NCI-H2107 treated with DMSO at 0.1 percent for 48 hours (cell line): ENCODE results near the gene CFAP77.

Source experiments
- DNase-seq: peaks from one replicate; lab custom pipeline; 2025; ENCODE audit not compliant: unreplicated experiment; lab: John Stamatoyannopoulos, UW

The CFAP77 gene

GRCh38 chr9:132487351-132487791 is 77.4 kb downstream of the CFAP77 start:
- no peak for DNase-seq

DNA sequence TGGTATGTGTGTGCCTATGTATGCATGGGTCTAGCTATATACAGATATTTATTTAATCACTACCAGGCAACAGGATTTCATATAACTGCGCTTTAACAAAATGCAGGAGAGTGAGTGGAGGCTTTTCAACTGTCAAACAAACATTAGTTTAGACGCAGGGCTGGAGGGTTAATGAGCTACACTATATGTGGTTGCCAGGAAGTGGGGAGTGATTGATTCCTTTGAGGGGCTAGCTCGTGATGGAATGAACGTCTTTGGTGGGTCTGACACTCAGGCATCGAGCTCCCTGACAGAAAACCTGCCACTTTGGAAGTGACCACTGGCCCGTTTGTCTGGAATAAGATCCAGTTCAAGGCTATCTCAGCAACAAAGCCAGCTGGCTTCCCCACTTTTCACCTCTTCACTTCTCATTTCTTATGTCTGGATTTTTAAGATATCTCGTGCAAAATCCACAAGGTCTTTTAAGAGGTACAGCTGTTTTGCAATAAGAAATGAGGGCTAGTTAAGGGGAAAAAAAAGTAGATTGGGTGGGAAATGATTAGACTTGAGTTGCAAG is 78.0 kb downstream of the CFAP77 start:
- no peak for DNase-seq

DNA sequence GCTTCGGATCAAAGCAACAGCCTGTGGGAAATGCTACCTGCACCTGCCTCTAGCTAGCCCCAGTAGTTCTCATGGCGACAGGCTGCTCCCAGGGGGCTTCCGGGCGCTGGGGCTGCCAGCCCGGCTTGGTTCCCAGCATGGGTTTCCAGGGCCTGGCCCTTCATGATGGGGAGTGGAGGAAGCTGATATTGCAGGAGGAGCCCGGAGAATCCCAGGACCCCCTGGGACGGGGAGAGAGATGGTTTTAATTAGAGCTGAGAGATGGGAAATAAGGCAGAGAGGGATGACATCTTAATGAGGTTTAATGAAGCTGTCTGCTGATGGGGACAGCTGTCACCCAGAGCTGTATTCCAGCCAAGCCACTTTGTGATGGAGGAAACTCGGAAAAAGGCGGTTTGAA is 78.6 kb downstream of the CFAP77 start:
- peak; percentile 52 for DNase-seq

DNA sequence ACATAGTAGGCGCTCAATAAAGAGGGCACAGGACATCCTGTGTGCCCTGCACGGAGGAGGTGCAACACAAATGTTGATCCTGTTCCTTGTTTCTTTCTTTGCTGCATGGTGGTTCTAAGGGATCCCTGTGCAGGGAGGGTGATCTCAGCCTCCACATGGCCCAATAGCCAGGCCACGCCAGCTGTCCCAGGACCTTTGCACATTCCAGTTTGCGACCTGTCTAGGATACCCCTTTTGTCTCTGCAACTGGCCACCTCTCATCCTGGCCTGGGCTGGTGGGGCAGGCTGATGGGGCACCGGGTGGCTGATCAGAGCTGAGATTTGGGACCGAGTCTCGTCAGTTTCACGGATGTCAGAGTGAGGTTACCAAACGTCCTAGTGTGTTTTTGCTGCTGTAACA is 79.5 kb downstream of the CFAP77 start:
- DNase-seq = no peak

DNA sequence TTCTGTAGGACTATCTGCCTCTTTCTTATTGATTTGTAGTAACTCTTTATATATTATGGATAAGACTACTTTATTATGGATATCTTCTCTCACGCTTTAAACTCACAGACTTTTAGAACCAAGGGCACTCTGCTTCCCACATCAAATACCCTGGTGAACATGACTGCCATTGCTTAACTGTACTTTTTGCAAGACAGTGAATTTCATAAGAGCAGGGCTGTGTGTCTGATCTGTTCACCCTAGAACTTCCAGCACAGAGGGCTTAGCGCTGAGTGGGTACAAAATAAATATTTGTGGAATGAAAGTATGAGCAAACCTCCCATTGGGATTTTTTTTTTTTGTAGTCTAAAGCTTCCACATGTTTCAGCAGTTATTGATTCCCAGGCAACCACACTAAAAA is 84.8 kb downstream of the CFAP77 start:
- DNase-seq = no peak

GRCh38 chr9:132497731-132498130 is 87.7 kb downstream of the CFAP77 start:
- no peak for DNase-seq

DNA sequence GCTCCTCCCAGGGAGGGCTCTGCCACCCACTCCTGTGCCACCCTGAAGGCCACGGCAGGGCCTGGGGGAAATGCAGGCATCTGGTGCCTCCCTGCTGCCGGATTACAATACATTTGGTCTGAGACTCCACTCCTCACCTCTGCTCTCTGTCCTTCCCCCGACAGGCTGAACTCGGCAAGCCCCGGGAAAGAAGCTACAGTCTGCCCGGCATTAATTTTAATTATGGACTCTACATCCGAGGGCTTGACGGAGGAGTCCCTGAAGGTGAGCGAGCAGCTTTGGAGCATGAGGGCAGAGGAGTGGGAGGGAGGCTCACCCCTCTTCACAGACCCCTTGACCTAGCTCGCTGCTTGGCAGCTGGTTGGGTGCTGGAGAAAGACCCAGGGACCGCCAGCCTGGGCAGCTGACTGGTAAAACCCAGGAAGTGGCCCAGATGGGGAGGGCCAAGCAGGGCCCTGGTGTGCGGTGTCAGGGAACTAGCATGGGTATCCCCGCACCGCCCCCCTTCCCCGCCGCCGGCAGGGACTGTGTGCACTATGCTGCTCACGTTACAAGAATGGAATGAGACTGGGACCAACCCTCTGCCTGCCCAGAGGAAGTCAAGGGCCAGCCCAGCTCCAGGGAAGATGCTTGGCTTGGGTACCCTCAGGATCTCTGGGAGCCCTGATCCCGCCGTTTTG is 88.7 kb downstream of the CFAP77 start:
- DNase-seq = peak; percentile 28

DNA sequence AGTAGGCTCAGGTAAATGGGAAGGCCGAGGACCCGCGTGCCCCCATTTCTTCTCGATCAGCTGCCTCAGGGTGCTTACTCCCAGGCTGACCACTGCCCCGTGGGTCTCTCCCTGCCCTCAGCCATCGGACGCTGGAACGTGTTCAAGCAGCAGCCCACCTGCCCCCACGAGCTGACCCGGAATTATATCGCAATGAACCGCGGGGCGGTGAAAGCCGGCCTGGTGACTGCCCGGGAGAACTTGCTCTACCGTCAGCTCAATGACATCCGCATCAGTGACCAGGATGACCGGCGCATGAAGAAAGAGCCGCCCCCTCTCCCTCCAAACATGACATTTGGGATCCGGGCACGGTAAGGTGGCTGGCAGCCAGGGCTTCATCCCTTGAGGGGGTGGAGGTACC is 89.2 kb downstream of the CFAP77 start:
- DNase-seq = no peak

DNA sequence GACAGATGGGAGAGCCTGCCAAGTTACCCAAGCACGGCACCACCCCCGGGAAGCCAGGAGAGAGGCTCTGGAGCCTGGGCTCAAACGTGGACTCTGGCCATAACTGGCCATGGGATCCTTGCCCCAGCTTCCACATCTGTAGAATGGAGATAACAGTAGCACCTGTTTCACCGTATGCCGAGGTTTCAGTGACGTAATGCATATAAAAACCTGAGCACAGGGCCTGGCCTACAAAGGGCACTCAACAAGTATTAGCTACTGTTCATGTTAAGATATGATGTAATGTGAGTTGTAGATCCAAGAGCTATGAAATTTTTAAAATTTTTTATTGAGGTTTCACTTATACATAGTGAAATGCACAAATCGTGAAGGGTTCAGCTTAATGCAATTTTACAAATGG is 90.2 kb downstream of the CFAP77 start:
- DNase-seq = no peak

GRCh38 chr9:132502480-132502879 is 92.5 kb downstream of the CFAP77 start:
- DNase-seq = no peak

DNA sequence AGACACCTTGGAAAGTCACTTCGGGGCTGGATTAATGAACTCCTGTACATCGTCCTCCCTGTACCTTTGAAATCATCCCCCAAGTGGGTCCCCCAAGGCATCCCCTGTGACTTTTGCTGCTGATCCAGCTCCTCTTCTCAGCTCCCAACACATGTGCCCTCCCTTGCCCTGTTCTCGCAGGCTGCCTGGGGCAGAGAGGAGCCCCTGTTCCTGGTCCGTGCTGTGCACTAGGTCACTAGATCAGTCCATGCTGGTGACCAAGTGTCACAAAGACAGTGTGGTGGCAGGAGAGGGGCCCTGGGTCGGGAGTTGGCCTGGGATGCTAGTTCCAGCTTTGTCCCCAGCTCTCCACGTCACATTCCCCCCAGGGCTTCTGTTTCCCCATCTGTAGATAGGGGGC is 93.1 kb downstream of the CFAP77 start:
- no peak for DNase-seq

DNA sequence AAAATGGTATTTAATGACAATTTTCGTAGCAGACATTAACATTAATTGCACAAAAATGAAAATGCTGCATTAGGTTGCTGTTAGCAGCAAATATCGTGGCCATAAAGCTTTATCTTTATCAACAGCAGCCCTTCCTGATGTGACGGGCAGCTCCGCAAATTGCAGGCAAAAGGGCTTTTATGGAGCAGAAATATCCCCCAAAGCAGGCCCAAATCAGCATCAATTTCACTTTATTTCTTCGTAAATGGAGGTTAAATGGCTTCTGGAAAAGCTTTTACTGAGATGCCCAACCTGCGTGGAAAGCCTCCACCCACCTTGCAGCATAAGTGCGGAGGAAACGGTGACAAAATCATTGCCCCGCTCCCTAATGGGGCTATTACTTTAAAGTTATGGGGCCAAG is 94.5 kb downstream of the CFAP77 start:
- no peak for DNase-seq

DNA sequence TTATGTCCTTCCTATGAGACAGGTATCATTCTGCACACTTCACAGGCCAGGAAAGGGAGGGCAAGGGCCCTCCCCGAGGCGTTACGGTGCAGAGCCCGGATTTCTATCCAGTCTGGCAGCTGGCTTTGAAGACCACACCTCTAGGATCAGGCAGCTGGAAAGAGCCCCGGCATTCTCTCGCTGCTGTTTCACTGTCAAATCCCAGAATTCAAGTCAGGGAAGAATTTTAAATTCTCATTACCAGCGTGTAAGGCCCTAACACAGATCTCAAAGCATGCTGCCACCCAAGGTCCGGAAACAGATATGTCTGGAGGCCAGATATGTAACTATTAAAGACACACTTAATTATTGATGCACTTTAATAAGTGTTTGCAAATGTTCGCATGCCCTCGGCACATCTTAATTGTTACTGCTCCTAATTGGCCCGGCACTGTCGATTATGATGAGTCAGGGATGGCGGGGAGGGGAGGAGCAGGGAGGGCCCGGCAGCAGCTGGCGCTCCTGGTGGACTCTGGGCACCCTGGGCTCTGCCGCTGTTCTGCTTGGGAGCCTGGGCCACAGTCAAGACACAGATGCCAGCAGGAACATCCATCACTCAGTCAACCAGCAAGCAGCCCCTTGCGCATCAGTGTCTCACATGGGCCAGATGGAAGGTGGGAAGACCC is 96.1 kb downstream of the CFAP77 start:
- DNase-seq = peak; percentile 41

DNA sequence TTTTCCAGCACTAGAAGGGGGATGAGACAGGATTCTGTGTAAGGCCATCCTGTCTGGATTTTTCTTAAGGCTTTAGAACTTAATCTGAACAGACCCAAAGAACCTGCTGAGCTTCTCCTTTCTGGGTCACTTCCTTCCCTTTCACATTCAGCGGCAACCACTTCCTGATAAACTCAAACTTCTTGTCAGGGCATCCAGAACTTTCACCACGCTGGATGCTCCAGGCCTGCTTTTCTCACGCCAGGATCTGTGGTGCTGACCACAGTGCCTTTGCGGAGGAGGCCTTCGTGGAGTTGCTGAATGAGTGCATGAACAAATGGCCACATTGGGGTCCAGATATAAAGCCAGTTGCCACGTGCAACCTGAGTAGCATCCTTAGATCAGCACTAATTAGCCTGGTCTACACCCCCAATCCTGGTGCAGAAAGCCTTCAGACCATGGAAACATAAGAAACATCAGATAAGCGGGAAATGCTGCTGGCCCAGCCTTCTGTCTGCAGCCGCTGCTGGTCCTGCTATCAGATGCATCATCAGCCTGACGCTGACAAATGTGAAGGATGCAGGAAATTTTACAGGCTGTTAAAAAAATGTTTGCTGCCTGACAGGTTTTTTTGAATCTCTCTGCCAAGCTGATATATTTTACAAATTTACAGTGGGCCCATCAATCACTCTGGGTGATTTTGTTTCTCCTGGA is 97.1 kb downstream of the CFAP77 start:
- DNase-seq = no peak

DNA sequence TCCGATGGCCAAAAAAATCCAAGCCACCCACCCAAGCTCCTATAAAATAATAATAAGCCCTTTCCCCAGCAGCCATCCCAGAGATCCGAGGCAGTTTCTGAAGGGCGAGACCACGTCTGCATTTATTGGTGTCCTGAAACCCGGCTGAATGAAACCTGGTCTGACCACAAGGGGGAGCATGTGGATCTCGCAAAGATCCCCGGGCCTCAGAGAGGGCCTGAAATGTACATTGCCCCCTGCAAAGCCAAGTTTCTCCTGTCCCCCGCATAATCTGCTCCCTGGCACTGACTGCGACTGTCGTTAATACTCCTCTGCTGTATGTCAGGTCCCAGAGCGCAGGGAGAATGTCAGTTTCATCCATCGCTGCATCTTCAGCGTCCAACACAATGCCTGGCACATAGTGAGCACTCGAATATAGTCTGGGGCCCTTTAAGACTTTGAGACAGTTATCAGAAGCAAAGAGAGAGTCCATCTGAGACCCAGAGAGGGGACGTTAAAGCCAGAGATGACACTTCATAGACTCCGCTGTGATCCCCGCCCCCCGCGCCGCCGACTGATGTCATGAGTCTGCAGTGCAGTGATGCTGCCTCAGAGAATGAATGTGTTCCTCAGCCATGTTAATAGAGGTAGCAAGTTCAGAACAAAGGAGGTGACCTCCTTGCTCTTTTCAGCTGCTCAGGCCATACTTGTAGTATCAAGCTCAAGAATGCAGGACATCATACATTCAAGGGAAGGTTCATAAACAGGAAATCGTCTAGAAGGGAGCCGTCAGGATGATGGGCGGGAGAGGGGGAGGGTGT is 97.9 kb downstream of the CFAP77 start:
- peak; percentile 15 for DNase-seq

GRCh38 chr9:132509928-132510874 is 100.2 kb downstream of the CFAP77 start:
- DNase-seq = no peak

DNA sequence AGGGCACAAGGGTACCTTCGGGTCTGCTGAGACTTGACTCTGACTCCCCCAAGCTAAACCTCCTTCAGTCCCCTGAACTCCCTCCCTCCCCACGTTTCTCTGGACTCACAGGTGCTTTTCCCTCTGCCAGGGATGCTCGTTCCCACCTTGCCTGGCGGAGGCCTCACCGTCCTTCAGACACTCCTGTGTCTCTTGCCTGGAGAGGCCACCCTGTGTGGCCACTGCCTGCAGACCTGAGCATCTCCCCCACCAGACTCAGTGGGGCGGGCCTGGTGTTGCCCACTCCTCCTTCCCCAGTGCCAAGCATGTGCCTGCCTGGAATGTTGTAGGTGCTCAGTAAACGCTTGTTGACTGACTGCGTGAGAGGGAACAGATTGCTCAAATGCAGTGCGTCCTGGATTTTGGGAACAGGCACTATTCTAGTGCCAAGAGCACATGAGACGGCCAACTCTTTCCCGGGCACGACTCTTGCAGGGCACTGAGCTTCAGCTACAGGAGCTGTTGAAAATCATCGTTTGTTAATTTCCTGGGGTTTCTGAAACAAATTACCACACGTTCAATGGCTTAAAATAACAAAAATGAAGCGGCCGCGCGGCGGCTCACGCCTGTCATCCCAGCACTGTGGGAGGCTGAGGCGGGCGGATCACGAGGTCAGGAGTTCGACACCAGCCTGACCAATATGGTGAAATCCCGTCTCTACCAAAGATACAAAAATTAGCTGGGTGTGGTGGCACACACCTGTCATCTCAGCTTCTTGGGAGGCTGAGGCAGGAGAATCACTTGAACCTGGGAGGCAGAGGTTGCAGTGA is 101.4 kb downstream of the CFAP77 start:
- no peak for DNase-seq

GRCh38 chr9:132513416-132513815 is 103.4 kb downstream of the CFAP77 start:
- DNase-seq = no peak
